ENCODE results near the gene NME4. TPM values are rescaled to one million over a fixed set of nuclear protein-coding genes. Genes with fewer than 3 reads are reported as not detected.
A peak's percentile ranks its signal among the peaks of the same experiment; 100 is the strongest.
"Not testable (repeated sequence)": the region's sequence is repeated elsewhere in the genome, so short reads cannot be mapped to it uniquely, and the experiment has no call there.

The NME4 gene
- 30.4 and 55.6 TPM in 2 replicates for total RNA-seq

GRCh38 chr16:397135-397661 is at the start of gene NME4:
TSS of gene NME4 (plus strand) at chr16:397199. CDS start at chr16:397223, 24 bp downstream.
- DNase-seq (ENCODE audit: low read depth in 2 of 2), result peak; percentile 26 to 45

- no peak for DNase-seq (ENCODE audit: low read depth in 2 of 2)
These were observed 49.8 kb upstream of the NME4 start for GRCh38 chr16:347203-347602.

GRCh38 chr16:348495-348894 is 48.5 kb upstream of the NME4 start:
- not testable (repeated sequence) for DNase-seq (ENCODE audit: low read depth in 2 of 2)

GRCh38 chr16:349211-349610 is 47.8 kb upstream of the NME4 start:
- DNase-seq (ENCODE audit: low read depth in 2 of 2), result no peak

GRCh38 chr16:350203-350602 is 46.8 kb upstream of the NME4 start:
- DNase-seq (ENCODE audit: low read depth in 2 of 2), result no peak

GRCh38 chr16:351804-352520 is 45.0 kb upstream of the NME4 start:
- peak; percentile 26 for DNase-seq (ENCODE audit: low read depth in 2 of 2)

- DNase-seq (ENCODE audit: low read depth in 2 of 2), result peak; percentile 87 to 94
These were observed 44.2 kb upstream of the NME4 start, which contains the start of gene AXIN1 for GRCh38 chr16:352547-353403. TSS of gene AXIN1 (minus strand) at chr16:352723. CDS start at chr16:347025, 5,698 bp downstream.

GRCh38 chr16:353404-354290 is 43.4 kb upstream of the NME4 start:
- DNase-seq (ENCODE audit: low read depth in 2 of 2), result no peak

GRCh38 chr16:354291-354881 is 42.6 kb upstream of the NME4 start:
- DNase-seq (ENCODE audit: low read depth in 2 of 2), result no peak

GRCh38 chr16:354971-355461 is 42.0 kb upstream of the NME4 start:
- no peak for DNase-seq (ENCODE audit: low read depth in 2 of 2)

- no peak for DNase-seq (ENCODE audit: low read depth in 2 of 2)
These were observed 40.3 kb upstream of the NME4 start for GRCh38 chr16:356741-357140.

- no peak for DNase-seq (ENCODE audit: low read depth in 2 of 2)
These were observed 37.8 kb upstream of the NME4 start for GRCh38 chr16:359067-359763.

- no peak for DNase-seq (ENCODE audit: low read depth in 2 of 2)
These were observed 36.9 kb upstream of the NME4 start for GRCh38 chr16:359871-360697.

- no peak for DNase-seq (ENCODE audit: low read depth in 2 of 2)
These were observed 36.2 kb upstream of the NME4 start for GRCh38 chr16:360698-361336.

- no peak for DNase-seq (ENCODE audit: low read depth in 2 of 2)
These were observed 35.6 kb upstream of the NME4 start for GRCh38 chr16:361341-361871.

- DNase-seq (ENCODE audit: low read depth in 2 of 2), result peak; percentile 83 to 86
These were observed 34.9 kb upstream of the NME4 start for GRCh38 chr16:361872-362701.

- not testable (repeated sequence) for DNase-seq (ENCODE audit: low read depth in 2 of 2)
These were observed 34.3 kb upstream of the NME4 start for GRCh38 chr16:362702-362999.

All from lung microvascular endothelial cell (primary cell).